Karpas-422 (cell line): ENCODE data around the gene BET1L. TPM values are rescaled to one million over a fixed set of nuclear protein-coding genes. Genes with fewer than 3 reads are reported as not detected.

ENCODE experiments used
- DNase-seq: peaks from one replicate; pipeline ENCODE4 v3.0.0-alpha.2; 2015
- H2AFZ ChIP-seq: fragments of 200-600 bp; sonication (generic); 2 replicates; pipeline ENCODE4 v1.6.1; 2014; ENCODE audit warnings: antibody characterized with exemption, low read length, mixed read lengths
- H3K27ac ChIP-seq: fragments of 200-600 bp; sonication (generic); 2 replicates; pipeline ENCODE4 v1.5.1; 2014; ENCODE audit warnings: mild to moderate bottlenecking, low read length, moderate library complexity
- H3K27me3 ChIP-seq: fragments of 200-600 bp; sonication (generic); 2 replicates; pipeline ENCODE4 v1.6.1; 2014; ENCODE audit warnings: low read length, mixed read lengths
- H3K36me3 ChIP-seq: fragments of 200-600 bp; sonication (generic); 2 replicates; pipeline ENCODE4 v1.6.1; 2014; ENCODE audit warnings: low read length, mixed read lengths; ENCODE audit not compliant: insufficient read depth
- H3K4me1 ChIP-seq: fragments of 200-600 bp; sonication (generic); 2 replicates; pipeline ENCODE4 v1.6.1; 2014; ENCODE audit warnings: mild to moderate bottlenecking, low read length, mixed read lengths
- H3K4me2 ChIP-seq: fragments of 200-600 bp; sonication (generic); 2 replicates; pipeline ENCODE4 v1.6.1; 2014; ENCODE audit warnings: low read length, low read depth, mild to moderate bottlenecking; ENCODE audit not compliant: poor library complexity, severe bottlenecking
- H3K4me3 ChIP-seq: fragments of 200-600 bp; sonication (generic); 2 replicates; pipeline ENCODE4 v1.5.1; 2014; ENCODE audit warnings: mild to moderate bottlenecking, antibody characterized with exemption, low read length, mixed read lengths
- H3K79me2 ChIP-seq: fragments of 200-600 bp; sonication (generic); 2 replicates; pipeline ENCODE4 v1.6.1; 2014; ENCODE audit warnings: mild to moderate bottlenecking, low read length, mixed read lengths
- H3K9ac ChIP-seq: fragments of 200-600 bp; sonication (generic); 2 replicates; pipeline ENCODE4 v1.6.0; 2014; ENCODE audit warnings: low read length
- H3K9me2 ChIP-seq: fragments of 200-600 bp; sonication (generic), shearing (Covaris generic); replicated peaks from 2 replicates; pipeline ENCODE4 v1.6.0; 2014; ENCODE audit warnings: mild to moderate bottlenecking, low read length, moderate library complexity; ENCODE audit not compliant: insufficient read depth
- H3K9me3 ChIP-seq: fragments of 300-700, 200-600 bp; sonication (generic); 2 replicates; pipeline ENCODE4 v1.6.1; 2014; ENCODE audit warnings: low read length, mixed read lengths
- H4K20me1 ChIP-seq: fragments of 200-600 bp; sonication (generic); 2 replicates; pipeline ENCODE4 v1.6.1; 2014; ENCODE audit warnings: mild to moderate bottlenecking, antibody characterized with exemption, low read length, low read depth; ENCODE audit not compliant: insufficient read depth
- total RNA-seq: library from RNA; depleted of rRNA; stranded (reverse); fragments of >200 nt; shearing (Covaris generic); gene quantifications from 2 replicates; pipeline ENCODE4 v1.2.3, GENCODE V29; 2014; ENCODE audit warnings: low replicate concordance; rRNA removed

BET1L gene, protein sequence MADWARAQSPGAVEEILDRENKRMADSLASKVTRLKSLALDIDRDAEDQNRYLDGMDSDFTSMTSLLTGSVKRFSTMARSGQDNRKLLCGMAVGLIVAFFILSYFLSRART
- 16.8 TPM in 2 replicates for total RNA-seq

DNA sequence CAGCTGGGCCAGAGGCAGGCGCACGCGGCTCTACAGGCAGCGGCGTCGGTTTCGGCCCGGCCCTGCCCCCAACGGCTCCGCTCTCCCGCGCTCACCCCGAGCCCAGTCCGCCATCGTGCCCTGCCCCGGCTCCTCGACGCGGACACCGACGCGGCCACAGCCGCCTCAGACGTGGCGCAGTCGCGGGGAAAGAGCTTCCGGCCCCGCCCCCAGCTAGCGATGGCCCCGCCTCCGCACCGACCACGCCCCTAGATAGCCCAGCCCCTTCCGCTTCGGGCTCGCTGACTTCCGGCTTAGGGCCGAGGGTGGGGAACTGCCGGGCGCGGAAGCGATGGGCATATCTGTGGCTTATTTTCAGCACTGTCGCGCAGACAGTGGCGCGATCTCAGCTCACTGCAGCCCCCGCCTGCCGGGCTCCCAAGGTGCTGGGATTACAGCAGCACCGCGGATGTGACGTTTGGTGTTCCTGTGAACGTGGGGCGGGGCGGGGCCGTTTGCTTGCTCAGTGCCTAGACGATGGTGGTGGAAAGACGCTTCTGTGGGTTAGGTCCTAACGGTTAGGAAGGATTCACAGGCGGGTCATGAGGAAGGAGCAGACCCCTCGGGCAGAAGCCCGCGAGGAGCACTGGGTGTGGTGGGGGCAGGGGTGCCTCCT, at the start of gene BET1L, which contains the start of gene RIC8A:
Gene BET1L (minus strand): TSS at position 192 of the 655 bp plus-strand sequence. CDS start 78 bp downstream, at position 114.
Gene RIC8A (plus strand): TSS at position 501 of the 655 bp plus-strand sequence. CDS start 1,147 bp downstream, outside the sequence.
- Histone ChIP-seq H4K20me1 (peaks cover 29% of the 10 kb centered on the region), H3K36me3 (peaks cover 19% of the 10 kb centered on the region), H3K27ac (peak within 1 kb of the TSS; percentile 90), H3K9me3 (no peaks in the 10 kb centered on the region), H3K79me2 (peaks cover 57% of the 10 kb centered on the region), H3K27me3 (no peaks in the 10 kb centered on the region), H2AFZ (0 out of 2 replicates have a peak within 1 kb of the TSS, but pooled peaks have one; percentile 33), H3K4me3 (peak within 1 kb of the TSS; percentile 92), H3K9ac (peak within 1 kb of the TSS; percentile 98), H3K4me2 (peak within 1 kb of the TSS; percentile 95), H3K4me1 (peaks cover 23% of the 10 kb centered on the region), H3K9me2 (no peaks in the 10 kb centered on the region)
- peak; percentile 99 for DNase-seq

DNA sequence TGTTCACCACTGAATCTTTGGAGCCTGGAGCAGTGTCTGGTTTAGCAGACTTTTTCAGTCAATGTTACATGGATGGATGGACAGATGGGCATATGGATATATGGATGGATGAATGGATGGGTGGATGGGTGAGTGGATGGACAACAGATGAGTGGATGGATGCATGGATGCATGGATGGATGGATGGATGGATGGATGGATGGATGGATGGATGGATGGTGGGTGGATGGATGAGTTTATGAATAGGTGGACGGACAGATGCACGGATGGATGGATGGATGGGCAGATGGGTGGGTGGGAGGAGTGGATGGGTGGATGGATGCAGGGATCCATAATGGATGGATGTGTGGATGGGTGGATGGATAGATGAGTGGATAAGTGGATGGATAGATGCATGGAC, 48.6 kb upstream of the BET1L start:
- peaks cover 9% of the 10 kb centered on the region for H4K20me1 ChIP-seq
- no peak overlapping the region for H3K27ac ChIP-seq
- no peak overlapping the region for H3K4me3 ChIP-seq
- H3K27me3 ChIP-seq, result no peaks in the 10 kb centered on the region
- no peak overlapping the region for H2AFZ ChIP-seq
- peaks cover 16% of the 10 kb centered on the region for H3K4me1 ChIP-seq
- H3K9me2 ChIP-seq, result no peaks in the 10 kb centered on the region
- no peak for DNase-seq
- H3K4me2 ChIP-seq, result no peak overlapping the region
- H3K36me3 ChIP-seq, result peaks cover 11% of the 10 kb centered on the region; the same call in 1 of the 2 replicates
- no peaks in the 10 kb centered on the region for H3K79me2 ChIP-seq
- no peak overlapping the region for H3K9ac ChIP-seq
- H3K9me3 ChIP-seq, result no peaks in the 10 kb centered on the region

DNA sequence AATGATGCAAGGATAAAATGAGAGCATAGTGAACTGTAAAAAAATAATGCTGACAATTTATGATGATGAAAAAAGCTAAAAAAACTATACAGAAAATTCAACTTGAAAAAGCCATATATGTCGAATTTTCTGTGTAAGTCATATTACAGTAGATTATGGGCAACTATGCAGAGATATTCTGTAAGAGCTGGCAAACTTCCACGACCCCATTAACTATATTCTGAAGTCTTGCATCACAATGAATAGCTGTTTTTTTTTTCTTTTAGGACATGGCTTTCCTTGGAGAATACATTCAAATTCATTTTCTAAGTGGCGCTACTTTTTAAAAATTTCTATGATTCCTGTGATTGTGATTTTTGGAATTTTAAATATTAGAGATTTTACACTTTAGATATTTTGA, 48.0 kb upstream of the BET1L start:
- no peak overlapping the region for H3K4me3 ChIP-seq
- DNase-seq, result no peak
- H3K27me3 ChIP-seq, result no peaks in the 10 kb centered on the region
- no peak overlapping the region for H2AFZ ChIP-seq
- peaks cover 16% of the 10 kb centered on the region for H3K4me1 ChIP-seq
- H3K9me3 ChIP-seq, result no peaks in the 10 kb centered on the region
- peaks cover 9% of the 10 kb centered on the region for H4K20me1 ChIP-seq
- no peaks in the 10 kb centered on the region for H3K9me2 ChIP-seq
- H3K27ac ChIP-seq, result no peak overlapping the region
- peaks cover 15% of the 10 kb centered on the region; the same call in 1 of the 2 replicates for H3K36me3 ChIP-seq
- no peak overlapping the region for H3K4me2 ChIP-seq
- no peaks in the 10 kb centered on the region for H3K79me2 ChIP-seq
- H3K9ac ChIP-seq, result no peak overlapping the region

DNA sequence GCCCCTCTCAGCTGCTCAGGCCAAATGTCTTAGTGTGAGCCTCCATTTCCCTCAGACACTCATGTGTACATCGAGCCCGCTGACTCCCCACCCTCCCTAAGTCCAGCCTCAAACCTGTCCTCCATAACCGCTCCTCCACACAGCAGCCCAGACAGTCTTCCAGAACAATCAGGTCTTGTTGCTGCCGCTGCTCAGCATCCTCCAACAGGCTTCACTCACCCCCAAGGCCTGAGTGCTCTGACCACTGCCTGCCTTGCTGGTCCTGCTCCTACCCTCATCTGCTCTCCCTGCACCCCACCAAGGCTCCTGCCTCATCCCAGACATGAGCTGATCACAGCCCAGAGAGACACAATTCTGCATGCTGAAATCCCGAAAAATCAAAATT, 46.7 kb upstream of the BET1L start:
- Histone ChIP-seq H3K4me3 (no peak overlapping the region), H3K4me1 (peaks cover 16% of the 10 kb centered on the region), H2AFZ (no peak overlapping the region), H4K20me1 (peaks cover 9% of the 10 kb centered on the region), H3K27me3 (no peaks in the 10 kb centered on the region), H3K9me2 (no peaks in the 10 kb centered on the region), H3K4me2 (no peak overlapping the region), H3K9ac (no peak overlapping the region), H3K36me3 (peaks cover 18% of the 10 kb centered on the region; the same call in 1 of the 2 replicates), H3K79me2 (no peaks in the 10 kb centered on the region), H3K9me3 (no peaks in the 10 kb centered on the region), H3K27ac (no peak overlapping the region)
- DNase-seq, result no peak

DNA sequence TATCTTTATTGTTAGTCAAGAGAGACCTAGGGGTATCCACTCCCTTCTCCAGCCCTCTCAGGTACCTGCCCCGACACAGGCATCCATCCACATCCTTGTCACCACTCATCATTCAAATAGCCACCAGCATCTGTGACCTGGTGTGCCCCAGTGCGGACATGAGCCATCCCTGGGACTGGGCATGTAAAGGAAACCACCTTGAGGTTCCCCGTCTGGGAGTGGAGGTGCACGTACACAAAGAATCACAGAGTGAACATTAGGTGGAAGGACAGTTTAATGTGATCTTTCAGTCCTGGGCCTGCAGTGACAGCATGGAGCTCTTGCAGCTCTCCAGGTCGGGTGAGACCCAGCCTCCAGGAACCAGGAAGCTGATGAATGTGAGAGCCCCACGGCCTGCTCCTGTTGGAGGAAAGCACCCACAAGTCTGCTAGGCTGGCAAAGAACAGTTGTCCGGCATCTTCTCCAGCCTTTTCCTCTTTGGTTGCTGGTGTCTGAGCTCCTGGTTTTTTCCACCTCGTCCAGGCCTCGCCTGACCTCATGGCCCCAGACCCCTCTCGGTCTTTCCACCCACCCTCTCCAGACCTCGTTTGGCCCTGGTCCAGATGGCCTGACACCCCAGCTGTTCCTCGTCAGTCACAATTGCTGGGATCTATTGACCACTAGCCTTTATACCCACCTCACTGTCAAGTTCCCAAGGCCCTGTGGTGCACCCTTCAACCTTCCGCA, 46.1 kb upstream of the BET1L start:
- no peak for DNase-seq
- H2AFZ ChIP-seq, result no peak overlapping the region
- H3K9me2 ChIP-seq, result no peaks in the 10 kb centered on the region
- H3K4me2 ChIP-seq, result no peak overlapping the region
- no peak overlapping the region for H3K9ac ChIP-seq
- H3K36me3 ChIP-seq, result peaks cover 21% of the 10 kb centered on the region; the same call in 1 of the 2 replicates
- H3K27me3 ChIP-seq, result no peaks in the 10 kb centered on the region
- no peak overlapping the region for H3K27ac ChIP-seq
- no peaks in the 10 kb centered on the region for H3K79me2 ChIP-seq
- H4K20me1 ChIP-seq, result peaks cover 9% of the 10 kb centered on the region
- no peaks in the 10 kb centered on the region for H3K9me3 ChIP-seq
- H3K4me1 ChIP-seq, result peaks cover 16% of the 10 kb centered on the region
- H3K4me3 ChIP-seq, result no peak overlapping the region

DNA sequence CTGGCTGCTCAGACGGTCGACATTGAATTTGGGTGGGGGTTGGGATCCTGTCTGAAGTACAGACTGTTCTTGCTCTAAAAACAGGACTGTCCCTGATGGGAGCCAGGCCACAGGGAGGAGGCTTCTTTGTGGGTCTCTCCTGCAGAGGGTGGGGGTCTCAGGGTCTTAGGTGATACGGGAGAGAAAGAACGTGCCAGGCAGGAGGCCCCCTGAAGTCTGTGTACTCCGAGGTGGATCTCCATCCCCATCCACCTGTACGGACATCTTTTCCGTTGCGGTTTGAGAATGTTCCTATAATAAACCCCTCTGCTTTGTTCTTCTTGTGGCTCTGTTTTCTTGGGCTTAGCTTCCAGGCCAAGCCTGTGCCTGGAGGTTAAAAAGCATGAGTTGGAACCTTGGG, 45.5 kb upstream of the BET1L start:
- Histone ChIP-seq H3K4me2 (no peak overlapping the region), H3K9me2 (no peaks in the 10 kb centered on the region)

DNA sequence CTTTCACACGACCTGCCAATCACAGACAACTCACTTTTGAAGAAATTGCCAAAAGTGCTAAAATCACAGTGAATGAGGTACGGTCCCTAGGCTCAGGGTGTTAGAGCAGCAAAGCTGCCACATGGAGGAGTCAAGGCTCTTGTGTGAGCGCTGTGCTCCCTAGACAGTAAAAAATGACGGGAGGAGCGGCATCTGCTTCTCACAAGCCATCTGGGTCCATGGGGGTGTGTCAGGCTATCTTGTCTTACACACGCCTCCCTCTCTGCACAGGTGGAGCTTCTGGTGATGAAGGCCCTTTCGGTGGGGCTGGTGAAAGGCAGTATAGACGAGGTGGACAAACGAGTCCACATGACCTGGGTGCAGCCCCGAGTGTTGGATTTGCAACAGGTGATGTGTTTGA, 44.4 kb upstream of the BET1L start:
- DNase-seq, result no peak
- no peak overlapping the region for H3K4me3 ChIP-seq
- no peaks in the 10 kb centered on the region for H3K9me2 ChIP-seq
- no peaks in the 10 kb centered on the region for H3K9me3 ChIP-seq
- H3K9ac ChIP-seq, result no peak overlapping the region
- no peak overlapping the region for H3K4me2 ChIP-seq
- peaks cover 26% of the 10 kb centered on the region; the same call in 1 of the 2 replicates for H3K36me3 ChIP-seq
- no peaks in the 10 kb centered on the region for H3K79me2 ChIP-seq
- H3K27me3 ChIP-seq, result no peaks in the 10 kb centered on the region
- no peaks in the 10 kb centered on the region; the same call in 1 of the 2 replicates for H3K4me1 ChIP-seq
- H4K20me1 ChIP-seq, result peaks cover 9% of the 10 kb centered on the region
- H2AFZ ChIP-seq, result no peak overlapping the region
- no peak overlapping the region for H3K27ac ChIP-seq

More for the DNA sequence above, 45.5 kb upstream of the BET1L start:
- H3K27me3 ChIP-seq, result no peaks in the 10 kb centered on the region
- H3K36me3 ChIP-seq, result peaks cover 21% of the 10 kb centered on the region; the same call in 1 of the 2 replicates
- no peaks in the 10 kb centered on the region for H3K9me3 ChIP-seq
- H3K9ac ChIP-seq, result no peak overlapping the region
- H4K20me1 ChIP-seq, result peaks cover 9% of the 10 kb centered on the region
- H3K27ac ChIP-seq, result no peak overlapping the region
- H2AFZ ChIP-seq, result no peak overlapping the region
- no peak for DNase-seq
- peaks cover 10% of the 10 kb centered on the region for H3K4me1 ChIP-seq
- H3K79me2 ChIP-seq, result no peaks in the 10 kb centered on the region
- no peak overlapping the region for H3K4me3 ChIP-seq

DNA sequence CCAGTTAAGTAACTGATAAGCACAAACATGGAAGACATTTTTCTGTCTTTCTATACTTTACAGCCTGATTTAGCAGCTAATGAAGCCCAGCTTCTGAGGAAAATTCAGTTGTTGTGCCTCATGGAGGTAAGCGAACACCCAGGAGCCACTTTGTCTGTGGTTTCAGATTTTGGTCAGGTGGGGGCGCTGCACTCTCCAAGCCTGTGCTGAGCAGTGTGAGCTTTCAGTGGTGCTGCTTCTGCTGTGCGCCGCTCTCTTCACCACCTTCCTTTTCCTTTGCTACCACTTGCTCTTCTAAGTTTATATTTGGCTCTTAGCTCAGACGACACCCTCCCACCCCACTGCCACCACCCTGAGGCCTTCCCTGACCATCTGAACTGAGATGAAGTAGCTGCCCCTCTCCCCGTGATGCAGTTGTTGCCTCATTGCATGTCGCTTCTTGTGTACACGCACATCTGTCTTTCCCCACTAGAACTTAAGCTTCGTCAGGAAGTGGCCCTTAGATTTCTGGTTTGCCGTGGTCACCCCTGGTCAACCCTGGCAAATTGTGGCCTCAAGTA, 43.6 kb upstream of the BET1L start:
- Histone ChIP-seq H3K79me2 (no peaks in the 10 kb centered on the region), H3K4me2 (no peak overlapping the region), H3K9me3 (no peaks in the 10 kb centered on the region), H3K9me2 (no peaks in the 10 kb centered on the region), H3K4me1 (no peaks in the 10 kb centered on the region), H3K27ac (no peak overlapping the region), H3K27me3 (no peaks in the 10 kb centered on the region), H3K36me3 (peaks cover 30% of the 10 kb centered on the region; the same call in 1 of the 2 replicates), H3K4me3 (no peak overlapping the region), H4K20me1 (peaks cover 9% of the 10 kb centered on the region), H3K9ac (no peak overlapping the region), H2AFZ (no peak overlapping the region)
- peak; percentile 84 for DNase-seq
